Mucosa of descending colon (tissue), 3 donors: ENCODE measurements around the gene ARHGEF38. TPM values are rescaled to one million over a fixed set of nuclear protein-coding genes. Genes with fewer than 3 reads are reported as not detected.

Experiments
- ATAC-seq: fragments of 200-7000 bp; cut with Tn5 transposase; one replicate; pipeline ENCODE4 v1.9.1; 2020; ENCODE audit warnings: mild to moderate bottlenecking, moderate library complexity
- DNase-seq, 3 donors: peaks; one replicate each; pipeline ENCODE4 v3.0.0-alpha.2; 2020
- H3K36me3 ChIP-seq: fragments of 200-600 bp; one replicate; pipeline ENCODE4 v1.8.0; 2021; ENCODE audit warnings: low read depth, mild to moderate bottlenecking
- H3K4me1 ChIP-seq: fragments of 200-600 bp; one replicate; pipeline ENCODE4 v1.8.0; 2021; ENCODE audit warnings: low read depth, mild to moderate bottlenecking
- H3K4me3 ChIP-seq: fragments of 200-600 bp; one replicate; pipeline ENCODE4 v1.8.0; 2021; ENCODE audit warnings: mild to moderate bottlenecking
- H3K9me3 ChIP-seq: fragments of 200-600 bp; one replicate; pipeline ENCODE4 v1.8.0; 2021; ENCODE audit warnings: mild to moderate bottlenecking
- intact Hi-C, 2 donors: fragments of 100-400 bp; cut with DNase I in 1 of 2; cut with micrococcal nuclease in 1 of 2; formaldehyde crosslinking; loops; one replicate each; pipeline versions ENCODE4 v1.11.0 to v1.11.1; 2022; cut with DNase I, micrococcal nuclease
- total RNA-seq, 3 donors: library from RNA; stranded (reverse); fragmentation: NEBNext Ultra II Directional in 2 of 3; extraction: Animal tissue kit (Norgen Biotek cat#: 25700) in 2 of 3; gene quantifications; one replicate each; pipeline versions ENCODE4 v1.2.1 to v1.2.4, GENCODE V29; 2021 to 2023
- TF ChIP-seq, protein P1 (sequence below): fragments of 200-600 bp; IDR thresholded peaks from one replicate; pipeline ENCODE4 v1.8.0; 2022; ENCODE audit warnings: antibody characterized with exemption, mild to moderate bottlenecking
- donor health status: DM: no; HTN: no; CAD: no; lungs with moderate emphysema.
- donor health status: DM: no; HTN: no; CAD: no.
- donor health status: DM: no; HTN: yes; CAD: no.

Gene ARHGEF38
- total RNA-seq, 3 donors from 2014 or later, result 6.1 to 21.1 (median 17.8) TPM

DNA sequence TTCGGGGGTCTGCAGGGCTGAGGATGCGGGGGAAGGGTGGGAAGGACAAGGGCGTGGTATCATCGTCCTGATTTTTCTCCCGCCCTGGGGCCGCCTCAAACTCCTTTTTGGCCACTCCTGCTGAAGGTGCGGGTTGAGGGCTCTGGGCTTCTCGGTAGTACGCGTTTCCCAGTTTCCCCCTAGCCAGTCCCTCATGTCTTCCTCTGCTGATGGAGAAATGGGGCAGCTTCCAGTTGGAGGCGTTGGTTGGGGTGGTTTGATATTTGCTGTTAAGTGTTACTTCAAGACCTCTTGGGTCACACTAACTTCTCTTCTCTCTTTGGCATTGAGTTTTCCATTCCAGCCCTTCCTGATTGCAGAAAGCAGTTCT lies 156.6 kb downstream of the ARHGEF38 start:
- intact Hi-C loops, result no loop called here
- ATAC-seq (peak; percentile 48), DNase-seq (no peak)
- H3K9me3 ChIP-seq, result no peaks in the 10 kb centered on the region
- TF ChIP-seq, protein P1, sequence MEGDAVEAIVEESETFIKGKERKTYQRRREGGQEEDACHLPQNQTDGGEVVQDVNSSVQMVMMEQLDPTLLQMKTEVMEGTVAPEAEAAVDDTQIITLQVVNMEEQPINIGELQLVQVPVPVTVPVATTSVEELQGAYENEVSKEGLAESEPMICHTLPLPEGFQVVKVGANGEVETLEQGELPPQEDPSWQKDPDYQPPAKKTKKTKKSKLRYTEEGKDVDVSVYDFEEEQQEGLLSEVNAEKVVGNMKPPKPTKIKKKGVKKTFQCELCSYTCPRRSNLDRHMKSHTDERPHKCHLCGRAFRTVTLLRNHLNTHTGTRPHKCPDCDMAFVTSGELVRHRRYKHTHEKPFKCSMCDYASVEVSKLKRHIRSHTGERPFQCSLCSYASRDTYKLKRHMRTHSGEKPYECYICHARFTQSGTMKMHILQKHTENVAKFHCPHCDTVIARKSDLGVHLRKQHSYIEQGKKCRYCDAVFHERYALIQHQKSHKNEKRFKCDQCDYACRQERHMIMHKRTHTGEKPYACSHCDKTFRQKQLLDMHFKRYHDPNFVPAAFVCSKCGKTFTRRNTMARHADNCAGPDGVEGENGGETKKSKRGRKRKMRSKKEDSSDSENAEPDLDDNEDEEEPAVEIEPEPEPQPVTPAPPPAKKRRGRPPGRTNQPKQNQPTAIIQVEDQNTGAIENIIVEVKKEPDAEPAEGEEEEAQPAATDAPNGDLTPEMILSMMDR, result no peak
- H3K36me3 ChIP-seq, result no peaks in the 10 kb centered on the region
- H3K4me3 ChIP-seq, result peak overlapping the region; percentile 83
- H3K4me1 ChIP-seq, result peaks cover 9% of the 10 kb centered on the region

DNA sequence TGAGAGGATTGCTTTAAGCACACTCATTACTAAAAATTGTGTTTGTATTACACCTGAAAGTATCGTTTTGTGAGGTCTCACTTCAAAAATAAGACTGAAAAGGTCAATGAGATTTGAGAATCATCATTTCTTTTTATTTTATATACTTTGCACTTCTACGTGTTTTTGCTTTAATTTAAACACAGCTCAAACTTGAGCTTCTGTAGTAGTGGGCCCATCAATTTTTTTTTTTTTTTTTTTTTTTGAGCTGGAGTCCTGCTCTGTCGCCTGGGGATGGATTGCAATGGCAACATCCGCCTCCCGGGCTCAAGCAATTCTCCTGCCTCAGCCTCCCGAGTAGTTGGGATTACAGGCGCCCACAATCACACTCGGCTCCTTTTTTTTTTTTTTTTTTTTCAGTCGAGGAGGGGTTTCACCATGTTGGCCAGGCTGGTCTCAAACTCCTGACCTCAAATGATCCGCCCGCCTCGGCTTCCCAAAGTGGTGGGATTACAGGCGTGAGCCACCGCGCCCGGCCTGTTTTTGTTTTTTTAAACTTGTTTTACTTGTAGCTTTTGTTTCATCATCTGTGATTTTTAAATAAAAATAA lies 157.7 kb downstream of the ARHGEF38 start:
- intact Hi-C loops, result no loop called here
- TF ChIP-seq, protein P1, result no peak
- Histone ChIP-seq H3K4me1 (peaks cover 9% of the 10 kb centered on the region), H3K9me3 (no peaks in the 10 kb centered on the region), H3K4me3 (no peak overlapping the region), H3K36me3 (no peaks in the 10 kb centered on the region)
- DNase-seq (no peak), ATAC-seq (no peak)

GRCh38 chr4:105710678-105711077 lies 158.3 kb downstream of the ARHGEF38 start:
- Histone ChIP-seq H3K9me3 (no peaks in the 10 kb centered on the region), H3K4me3 (no peak overlapping the region), H3K4me1 (peaks cover 9% of the 10 kb centered on the region), H3K36me3 (no peaks in the 10 kb centered on the region)
- TF ChIP-seq, protein P1, result no peak
- intact Hi-C loops, result no loop called here
- ATAC-seq, result no peak
- DNase-seq, result no peak

DNA sequence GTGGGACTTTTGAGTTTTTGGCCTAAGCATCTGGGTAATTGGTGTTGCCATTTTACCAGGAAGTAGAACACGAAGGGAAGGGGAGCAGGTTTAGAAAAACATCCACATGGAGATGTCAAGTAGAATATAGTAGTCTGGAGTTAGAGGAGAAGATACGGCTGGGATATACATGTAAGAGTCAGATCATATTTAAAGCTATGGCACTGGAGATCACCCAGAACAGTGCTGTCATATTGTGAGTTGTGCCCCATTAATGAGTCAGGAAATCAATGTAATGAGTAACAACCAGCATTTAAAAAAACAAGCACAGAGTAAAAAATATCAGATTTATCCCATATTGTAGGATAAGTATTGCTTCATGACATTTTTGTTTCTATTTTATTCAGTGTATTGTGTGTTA lies 160.3 kb downstream of the ARHGEF38 start:
- no peak for ATAC-seq
- TF ChIP-seq, protein P1, result no peak
- H3K4me3 ChIP-seq, result no peak overlapping the region
- H3K4me1 ChIP-seq, result peaks cover under 1% of the 10 kb centered on the region
- intact Hi-C loops, result no loop called here
- H3K9me3 ChIP-seq, result no peaks in the 10 kb centered on the region
- no peaks in the 10 kb centered on the region for H3K36me3 ChIP-seq
- DNase-seq, result no peak

GRCh38 chr4:105714071-105714521 lies 161.7 kb downstream of the ARHGEF38 start:
- Histone ChIP-seq H3K4me3 (no peak overlapping the region), H3K36me3 (no peaks in the 10 kb centered on the region)
- intact Hi-C loops, result no loop called here

More at GRCh38 chr4:105714071-105714521, 161.7 kb downstream of the ARHGEF38 start:
- H3K4me1 ChIP-seq, result no peaks in the 10 kb centered on the region
- ATAC-seq, result no peak
- DNase-seq, result no peak
- no peaks in the 10 kb centered on the region for H3K9me3 ChIP-seq
- TF ChIP-seq, protein P1, result no peak
